Thymus (tissue), 11 donors: ENCODE results near the gene SEZ6L. TPM values are rescaled to one million over a fixed set of nuclear protein-coding genes. Genes with fewer than 3 reads are reported as not detected.

Experiments used
- DNase-seq, 9 donors: peaks; one replicate each; pipeline ENCODE4 v3.0.0-alpha.2; 2013; ENCODE audit warnings: low spot score in 9 of 9, low read depth in 6 of 9, missing footprints in 1 of 9
- H3K27ac ChIP-seq, 2 donors: one replicate each; pipeline ENCODE4 v1.5.1; 2013; ENCODE audit warnings: control low read depth in 1 of 2, low read depth in 1 of 2, low read length in 1 of 2, mild to moderate bottlenecking in 1 of 2, moderate library complexity in 1 of 2
- H3K27me3 ChIP-seq, 2 donors: one replicate each; pipeline ENCODE4 v1.5.1; 2013; ENCODE audit warnings: low read length in 1 of 2; ENCODE audit not compliant: control insufficient read depth in 2 of 2, insufficient read depth in 1 of 2
- H3K36me3 ChIP-seq, 2 donors: one replicate each; pipeline ENCODE4 v1.5.1; 2013; ENCODE audit warnings: low read length in 1 of 2, mild to moderate bottlenecking in 1 of 2, moderate library complexity in 1 of 2; ENCODE audit not compliant: control insufficient read depth in 2 of 2, insufficient read depth in 2 of 2
- H3K4me1 ChIP-seq, 2 donors: one replicate each; pipeline ENCODE4 v1.5.1; 2013; ENCODE audit warnings: low read length in 2 of 2; ENCODE audit not compliant: control insufficient read depth in 2 of 2, insufficient read depth in 2 of 2
- H3K4me3 ChIP-seq, 2 donors: one replicate each; pipeline ENCODE4 v1.5.1; 2013; ENCODE audit warnings: low read length in 2 of 2, control low read depth in 1 of 2, mild to moderate bottlenecking in 1 of 2
- H3K9me3 ChIP-seq, 2 donors: one replicate each; pipeline ENCODE4 v1.5.1; 2013; ENCODE audit warnings: low read length in 1 of 2, mild to moderate bottlenecking in 1 of 2; ENCODE audit not compliant: control insufficient read depth in 2 of 2, insufficient read depth in 1 of 2
- WGBS: extraction: QIAGEN DNeasy Blood & Tissue Kit; methylation state at CpG from one replicate; pipeline ENCODE4 v1.1.7; 2013; 5-methylcytosine and 5-hydroxymethylcytosine counted together
- polyA plus RNA-seq: library from polyadenylated mRNA; stranded (reverse); fragments of 200-250 nt; gene quantifications from one replicate; pipeline ENCODE4 v1.2.3, GENCODE V29; 2013
- total RNA-seq: library from RNA; stranded (reverse); fragments of 120-200 nt; gene quantifications from one replicate; pipeline ENCODE4 v1.2.4, GENCODE V29; 2013
- donor health status: healthy.

SEZ6L gene
- total and polyA plus RNA-seq, 2 donors = 0.37 to 0.90 TPM

- WGBS = 90% methylated on average over 7 of the region's 7 CpGs
- H3K4me1 ChIP-seq = no peaks in the 10 kb centered on the region
- H3K4me3 ChIP-seq = no peak overlapping the region
- no peak overlapping the region for H3K27ac ChIP-seq
- H3K27me3 ChIP-seq = no peaks in the 10 kb centered on the region
- no peak for DNase-seq
- no peaks in the 10 kb centered on the region for H3K36me3 ChIP-seq
- no peaks in the 10 kb centered on the region for H3K9me3 ChIP-seq
Observed at GRCh38 chr22:26246552-26246951, 77.3 kb downstream of the SEZ6L start.

GRCh38 chr22:26251869-26252268 is 82.6 kb downstream of the SEZ6L start:
- no peaks in the 10 kb centered on the region for H3K36me3 ChIP-seq
- H3K9me3 ChIP-seq = no peaks in the 10 kb centered on the region
- DNase-seq = no peak
- WGBS = 83% methylated on average over 5 of the region's 5 CpGs
- no peak overlapping the region for H3K4me3 ChIP-seq
- H3K4me1 ChIP-seq = no peaks in the 10 kb centered on the region
- no peak overlapping the region for H3K27ac ChIP-seq
- no peaks in the 10 kb centered on the region for H3K27me3 ChIP-seq

- DNase-seq = peak; percentile 6 to 70 (median 37)
Observed at GRCh38 chr22:26259510-26259909, 90.2 kb downstream of the SEZ6L start.

DNA sequence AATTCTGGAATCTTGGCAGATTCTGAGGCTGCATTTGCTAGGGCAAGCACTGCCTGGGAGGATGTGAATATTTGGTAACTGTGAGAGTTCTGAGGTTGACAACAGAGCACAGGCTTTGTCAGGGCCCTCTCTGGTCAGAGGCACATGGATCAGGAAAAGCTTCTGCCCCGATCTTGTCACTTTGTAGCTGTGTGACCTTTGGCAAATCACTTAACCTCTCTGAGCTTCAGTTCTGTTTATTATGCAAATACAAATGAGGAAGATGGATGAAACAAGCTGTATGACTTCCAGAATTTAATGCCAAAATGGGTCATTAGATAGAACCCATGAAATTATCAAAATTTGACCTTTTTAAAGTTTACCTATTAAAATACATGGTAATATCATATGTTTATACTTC is 94.9 kb downstream of the SEZ6L start:
- Histone ChIP-seq H3K36me3 (no peaks in the 10 kb centered on the region), H3K27ac (no peak overlapping the region), H3K4me3 (no peak overlapping the region), H3K4me1 (no peaks in the 10 kb centered on the region), H3K9me3 (no peaks in the 10 kb centered on the region), H3K27me3 (no peaks in the 10 kb centered on the region)
- WGBS = 89% methylated on average over 1 of the region's 1 CpG
- no peak for DNase-seq

More at GRCh38 chr22:26259510-26259909, 90.2 kb downstream of the SEZ6L start:
- Histone ChIP-seq H3K36me3 (no peaks in the 10 kb centered on the region), H3K9me3 (no peaks in the 10 kb centered on the region), H3K4me1 (no peaks in the 10 kb centered on the region), H3K27ac (no peak overlapping the region), H3K27me3 (no peaks in the 10 kb centered on the region), H3K4me3 (no peak overlapping the region)
- 5% methylated on average over 6 of the region's 6 CpGs for WGBS

- Histone ChIP-seq H3K36me3 (no peaks in the 10 kb centered on the region), H3K4me3 (no peak overlapping the region), H3K27ac (no peak overlapping the region), H3K27me3 (no peaks in the 10 kb centered on the region), H3K9me3 (no peaks in the 10 kb centered on the region), H3K4me1 (no peaks in the 10 kb centered on the region)
- WGBS = 83% methylated on average over 7 of the region's 7 CpGs
- no peak for DNase-seq
Observed at GRCh38 chr22:26265281-26265680, 96.0 kb downstream of the SEZ6L start.

- Histone ChIP-seq H3K27ac (no peak overlapping the region), H3K4me3 (no peak overlapping the region), H3K36me3 (no peaks in the 10 kb centered on the region), H3K9me3 (no peaks in the 10 kb centered on the region), H3K4me1 (no peaks in the 10 kb centered on the region), H3K27me3 (peaks cover 0 to 2% of the 10 kb centered on the region in 2 donors)
- DNase-seq = no peak
- WGBS = 89% methylated on average over 6 of the region's 6 CpGs
Observed at GRCh38 chr22:26265909-26266308, 96.6 kb downstream of the SEZ6L start.

GRCh38 chr22:26267856-26268255 is 98.6 kb downstream of the SEZ6L start:
- no peaks in the 10 kb centered on the region for H3K9me3 ChIP-seq
- WGBS = 43% methylated on average over 1 of the region's 1 CpG
- peaks cover 0 to 2% of the 10 kb centered on the region in 2 donors for H3K27me3 ChIP-seq
- no peaks in the 10 kb centered on the region for H3K4me1 ChIP-seq
- H3K4me3 ChIP-seq = no peak overlapping the region
- no peaks in the 10 kb centered on the region for H3K36me3 ChIP-seq
- no peak overlapping the region for H3K27ac ChIP-seq
- no peak for DNase-seq

GRCh38 chr22:26269572-26269971 is 100.3 kb downstream of the SEZ6L start:
- H3K4me1 ChIP-seq = no peaks in the 10 kb centered on the region
- H3K36me3 ChIP-seq = no peaks in the 10 kb centered on the region
- no peak overlapping the region for H3K4me3 ChIP-seq
- WGBS = 75% methylated on average over 7 of the region's 7 CpGs
- H3K27me3 ChIP-seq = peaks cover 0 to 4% of the 10 kb centered on the region in 2 donors
- no peaks in the 10 kb centered on the region for H3K9me3 ChIP-seq
- no peak for DNase-seq
- no peak overlapping the region for H3K27ac ChIP-seq

GRCh38 chr22:26271427-26271826 is 102.2 kb downstream of the SEZ6L start:
- no peaks in the 10 kb centered on the region for H3K36me3 ChIP-seq
- no peaks in the 10 kb centered on the region for H3K4me1 ChIP-seq
- WGBS = 70% methylated on average over 6 of the region's 6 CpGs
- no peaks in the 10 kb centered on the region for H3K9me3 ChIP-seq
- peaks cover 0 to 4% of the 10 kb centered on the region in 2 donors for H3K27me3 ChIP-seq
- H3K27ac ChIP-seq = no peak overlapping the region
- DNase-seq = no peak
- no peak overlapping the region for H3K4me3 ChIP-seq
